Bronchial epithelial cell (primary cell): ENCODE results near the gene DTNBP1. TPM values are rescaled to one million over a fixed set of nuclear protein-coding genes. Genes with fewer than 3 reads are reported as not detected.

Experiments used
- DNase-seq: peaks from one replicate; pipeline ENCODE4 v3.0.0-alpha.2; 2010; ENCODE audit warnings: low read depth
- FAIRE-seq: peaks from 2 replicates; lab custom pipeline; 2011; peaks lifted over from hg19 to GRCh38; lab: Jason Lieb, UNC
- H3K27me3 ChIP-seq: 2 replicates; pipeline ENCODE4 v1.5.1; 2011; ENCODE audit warnings: low read length; ENCODE audit not compliant: control insufficient read depth, insufficient read depth
- H3K36me3 ChIP-seq: 2 replicates; pipeline ENCODE4 v1.5.1; 2011; ENCODE audit warnings: low read length; ENCODE audit not compliant: control insufficient read depth, insufficient read depth
- H3K4me3 ChIP-seq: 2 replicates; pipeline ENCODE4 v1.5.1; 2011; ENCODE audit warnings: mild to moderate bottlenecking, low read depth, low read length, control low read depth
- total RNA-seq: library from RNA; depleted of rRNA; stranded (reverse); fragments of >200 nt; gene quantifications from 2 replicates; pipeline ENCODE4 v1.2.1, GENCODE V29; 2014
- TF ChIP-seq, protein P1 (sequence below): IDR thresholded peaks from 2 replicates; pipeline ENCODE4 v1.5.1; 2011; ENCODE audit warnings: mild to moderate bottlenecking, moderate library complexity, low read length, control low read depth, inconsistent platforms; ENCODE audit not compliant: insufficient read depth, severe bottlenecking

Gene DTNBP1
- total RNA-seq, 1 donor from 2014 or later: 6.3 TPM

DNA sequence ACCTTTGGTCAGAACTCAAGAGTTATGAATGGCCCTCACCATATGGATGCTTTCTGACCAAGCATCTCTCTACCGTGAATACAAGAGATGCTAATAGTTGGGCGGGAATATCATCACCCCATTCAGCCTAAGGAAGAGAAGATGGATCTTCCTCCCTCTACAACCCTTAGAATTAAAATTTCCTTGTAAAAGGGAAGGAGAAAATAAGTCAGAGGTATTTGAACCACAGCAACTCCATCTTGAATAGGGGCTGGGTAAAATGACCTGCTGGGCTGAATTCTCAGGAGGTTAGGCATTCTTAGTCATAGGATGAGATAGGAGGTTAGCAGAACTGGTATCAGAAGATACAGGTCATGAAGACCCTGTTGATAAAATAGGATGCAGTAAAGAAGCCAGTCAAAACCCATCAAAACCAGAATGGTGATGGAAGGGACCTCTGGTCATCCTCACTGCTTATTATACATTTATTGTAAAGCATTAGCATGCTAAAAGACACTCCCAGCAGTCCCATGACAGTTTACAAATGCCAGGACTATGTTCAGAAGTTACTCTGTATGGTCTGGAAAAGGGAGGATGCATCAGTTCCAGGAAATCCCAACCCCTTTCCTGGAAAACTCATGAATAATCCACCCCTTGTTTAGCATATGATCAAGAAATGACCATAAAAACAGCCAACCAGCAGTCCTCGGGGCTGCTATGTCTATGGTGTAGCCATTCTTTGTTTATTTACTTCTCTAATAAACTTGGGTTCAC is 101.2 kb downstream of the DTNBP1 start:
- H3K36me3 ChIP-seq: no peaks in the 10 kb centered on the region
- no peak overlapping the region for H3K4me3 ChIP-seq
- no peak for DNase-seq
- TF ChIP-seq, protein P1, sequence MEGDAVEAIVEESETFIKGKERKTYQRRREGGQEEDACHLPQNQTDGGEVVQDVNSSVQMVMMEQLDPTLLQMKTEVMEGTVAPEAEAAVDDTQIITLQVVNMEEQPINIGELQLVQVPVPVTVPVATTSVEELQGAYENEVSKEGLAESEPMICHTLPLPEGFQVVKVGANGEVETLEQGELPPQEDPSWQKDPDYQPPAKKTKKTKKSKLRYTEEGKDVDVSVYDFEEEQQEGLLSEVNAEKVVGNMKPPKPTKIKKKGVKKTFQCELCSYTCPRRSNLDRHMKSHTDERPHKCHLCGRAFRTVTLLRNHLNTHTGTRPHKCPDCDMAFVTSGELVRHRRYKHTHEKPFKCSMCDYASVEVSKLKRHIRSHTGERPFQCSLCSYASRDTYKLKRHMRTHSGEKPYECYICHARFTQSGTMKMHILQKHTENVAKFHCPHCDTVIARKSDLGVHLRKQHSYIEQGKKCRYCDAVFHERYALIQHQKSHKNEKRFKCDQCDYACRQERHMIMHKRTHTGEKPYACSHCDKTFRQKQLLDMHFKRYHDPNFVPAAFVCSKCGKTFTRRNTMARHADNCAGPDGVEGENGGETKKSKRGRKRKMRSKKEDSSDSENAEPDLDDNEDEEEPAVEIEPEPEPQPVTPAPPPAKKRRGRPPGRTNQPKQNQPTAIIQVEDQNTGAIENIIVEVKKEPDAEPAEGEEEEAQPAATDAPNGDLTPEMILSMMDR: no peak
- H3K27me3 ChIP-seq: no peaks in the 10 kb centered on the region
- FAIRE-seq: no peak

DNA sequence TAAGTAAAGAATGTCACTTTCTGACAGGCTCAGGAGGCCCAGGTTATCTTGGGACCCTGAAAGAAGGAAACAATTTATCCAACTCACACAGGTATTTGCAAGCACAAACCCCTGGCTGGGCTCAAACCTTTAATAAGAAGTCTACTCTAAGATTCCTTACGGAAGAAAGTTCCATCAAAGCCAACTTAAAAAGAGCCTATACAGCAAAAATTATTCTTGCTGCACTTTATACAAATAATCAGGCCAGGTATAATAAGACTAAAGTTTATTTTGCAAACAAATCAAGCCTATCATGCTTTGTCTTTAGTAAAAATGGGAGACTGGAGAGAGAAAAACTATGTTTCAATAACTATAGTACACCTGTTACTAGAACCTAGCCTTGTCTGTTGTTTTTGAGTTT is 102.1 kb downstream of the DTNBP1 start:
- Histone ChIP-seq H3K4me3 (no peak overlapping the region), H3K27me3 (no peaks in the 10 kb centered on the region), H3K36me3 (no peaks in the 10 kb centered on the region)
- FAIRE-seq (no peak), DNase-seq (no peak)
- TF ChIP-seq, protein P1: no peak

- DNase-seq: no peak
- H3K36me3 ChIP-seq: no peaks in the 10 kb centered on the region
- FAIRE-seq: no peak
- TF ChIP-seq, protein P1: no peak
- H3K4me3 ChIP-seq: no peak overlapping the region
- H3K27me3 ChIP-seq: no peaks in the 10 kb centered on the region
Observed at GRCh38 chr6:15557174-15557573, 105.7 kb downstream of the DTNBP1 start.

DNA sequence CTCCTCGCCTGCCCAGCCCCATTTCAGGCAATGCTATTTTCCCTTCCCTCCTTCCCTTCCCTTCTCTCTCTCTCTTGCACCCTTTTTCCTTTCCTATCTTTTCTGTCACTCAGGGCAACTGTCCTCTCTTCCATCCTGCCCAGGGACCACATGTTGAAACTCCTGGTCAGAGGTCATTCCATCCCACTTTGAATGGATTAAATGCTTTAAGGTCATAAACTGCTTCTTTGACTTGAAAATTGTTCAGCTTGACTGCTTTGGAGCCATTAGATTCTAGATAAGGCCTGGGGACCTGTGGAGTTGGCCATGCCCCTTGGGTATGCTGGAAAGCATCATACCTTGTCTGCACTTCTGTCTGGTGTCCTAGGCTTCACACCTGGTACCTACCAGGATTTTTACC is 106.1 kb downstream of the DTNBP1 start:
- TF ChIP-seq, protein P1: no peak

GRCh38 chr6:15555101-15556038 is 107.5 kb downstream of the DTNBP1 start:
- Histone ChIP-seq H3K4me3 (no peak overlapping the region), H3K27me3 (no peaks in the 10 kb centered on the region), H3K36me3 (peaks cover 2% of the 10 kb centered on the region)
- DNase-seq (no peak), FAIRE-seq (no peak)
- TF ChIP-seq, protein P1: no peak

More for the DNA sequence above, 106.1 kb downstream of the DTNBP1 start:
- no peaks in the 10 kb centered on the region for H3K27me3 ChIP-seq
- no peak overlapping the region for H3K4me3 ChIP-seq
- DNase-seq (no peak), FAIRE-seq (no peak)
- H3K36me3 ChIP-seq: no peaks in the 10 kb centered on the region
